Measurements from ENCODE around the gene PODXL2.

PODXL2 gene

GRCh38 chr3:127644641-127645370 lies 15.8 kb downstream of the PODXL2 start:
- no peaks in the 10 kb centered on the region for H3K36me3 ChIP-seq (ENCODE audit: control insufficient read depth in 5 of 5, insufficient read depth in 5 of 5, low read length in 5 of 5)
- peaks cover 0 to 9% (median 2%) of the 10 kb centered on the region in 5 donors for H3K4me1 ChIP-seq (ENCODE audit: control insufficient read depth in 5 of 5, insufficient read depth in 5 of 5, low read length in 5 of 5)
- H3K27ac ChIP-seq (ENCODE audit: low read depth, low read length), result no peak overlapping the region
- H3K4me3 ChIP-seq (ENCODE audit: low read depth in 1 of 5, low read length in 5 of 5), result no peak overlapping the region
- no peak overlapping the region for H3K9ac ChIP-seq (ENCODE audit: low read length in 5 of 5)
- no peaks in the 10 kb centered on the region for H3K27me3 ChIP-seq (ENCODE audit: control insufficient read depth in 5 of 5, insufficient read depth in 4 of 5, low read length in 5 of 5)
- no peaks in the 10 kb centered on the region for H3K9me3 ChIP-seq (ENCODE audit: control insufficient read depth in 5 of 5, low read length in 5 of 5)

DNA sequence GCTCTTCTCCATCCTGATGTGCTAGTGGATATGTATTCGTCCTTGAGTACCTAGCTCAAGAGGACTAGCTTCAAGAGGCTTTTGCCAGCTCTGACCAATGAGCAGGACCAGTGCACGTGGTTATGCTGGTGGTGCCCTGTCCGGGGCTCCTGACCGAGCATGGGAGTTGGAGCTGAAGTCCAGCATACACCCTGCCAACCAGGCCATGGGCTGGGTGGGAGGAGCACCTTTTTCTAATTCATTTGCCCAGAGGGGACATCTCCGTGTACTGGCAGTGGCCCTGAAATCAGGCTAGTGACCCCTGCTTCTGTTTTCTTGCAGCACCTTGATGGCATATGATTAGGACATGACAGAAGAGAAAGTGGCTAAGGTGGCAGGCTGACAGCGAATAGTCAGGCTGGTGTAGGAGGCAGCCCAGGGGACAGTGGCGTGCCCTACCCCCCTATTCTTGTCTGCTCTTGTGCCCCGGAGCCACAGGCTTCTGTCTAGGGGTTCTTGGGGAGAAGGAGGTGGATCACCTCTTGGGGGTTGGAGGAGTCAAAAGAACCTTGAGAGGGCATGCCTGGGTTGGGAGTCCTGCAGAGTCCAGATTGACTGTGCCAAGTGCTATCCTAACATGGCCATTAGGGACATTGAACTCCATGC lies 16.5 kb downstream of the PODXL2 start:
- H3K36me3 ChIP-seq (ENCODE audit: control insufficient read depth in 5 of 5, insufficient read depth in 5 of 5, low read length in 5 of 5), result no peaks in the 10 kb centered on the region

GRCh38 chr3:127646501-127647046 lies 17.6 kb downstream of the PODXL2 start:
- H3K4me3 ChIP-seq (ENCODE audit: low read depth in 1 of 5, low read length in 5 of 5), result no peak overlapping the region
- H3K9me3 ChIP-seq (ENCODE audit: control insufficient read depth in 5 of 5, low read length in 5 of 5), result no peaks in the 10 kb centered on the region
- peaks cover 0 to 9% (median 2%) of the 10 kb centered on the region in 5 donors for H3K4me1 ChIP-seq (ENCODE audit: control insufficient read depth in 5 of 5, insufficient read depth in 5 of 5, low read length in 5 of 5)
- H3K27ac ChIP-seq (ENCODE audit: low read depth, low read length), result no peak overlapping the region
- H3K9ac ChIP-seq (ENCODE audit: low read length in 5 of 5), result no peak overlapping the region
- no peaks in the 10 kb centered on the region for H3K36me3 ChIP-seq (ENCODE audit: control insufficient read depth in 5 of 5, insufficient read depth in 5 of 5, low read length in 5 of 5)
- no peaks in the 10 kb centered on the region for H3K27me3 ChIP-seq (ENCODE audit: control insufficient read depth in 5 of 5, insufficient read depth in 4 of 5, low read length in 5 of 5)

More for the DNA sequence above, 16.5 kb downstream of the PODXL2 start:
- no peak overlapping the region for H3K27ac ChIP-seq (ENCODE audit: low read depth, low read length)
- H3K4me3 ChIP-seq (ENCODE audit: low read depth in 1 of 5, low read length in 5 of 5), result no peak overlapping the region
- H3K4me1 ChIP-seq (ENCODE audit: control insufficient read depth in 5 of 5, insufficient read depth in 5 of 5, low read length in 5 of 5), result peaks cover 0 to 9% (median 2%) of the 10 kb centered on the region in 5 donors
- H3K9me3 ChIP-seq (ENCODE audit: control insufficient read depth in 5 of 5, low read length in 5 of 5), result no peaks in the 10 kb centered on the region
- H3K27me3 ChIP-seq (ENCODE audit: control insufficient read depth in 5 of 5, insufficient read depth in 4 of 5, low read length in 5 of 5), result no peaks in the 10 kb centered on the region
- no peak overlapping the region for H3K9ac ChIP-seq (ENCODE audit: low read length in 5 of 5)

GRCh38 chr3:127647166-127647844 lies 18.3 kb downstream of the PODXL2 start:
- no peaks in the 10 kb centered on the region for H3K9me3 ChIP-seq (ENCODE audit: control insufficient read depth in 5 of 5, low read length in 5 of 5)
- no peak overlapping the region for H3K4me3 ChIP-seq (ENCODE audit: low read depth in 1 of 5, low read length in 5 of 5)
- no peak overlapping the region for H3K9ac ChIP-seq (ENCODE audit: low read length in 5 of 5)
- no peaks in the 10 kb centered on the region for H3K27me3 ChIP-seq (ENCODE audit: control insufficient read depth in 5 of 5, insufficient read depth in 4 of 5, low read length in 5 of 5)
- H3K4me1 ChIP-seq (ENCODE audit: control insufficient read depth in 5 of 5, insufficient read depth in 5 of 5, low read length in 5 of 5), result peaks cover 1 to 12% (median 2%) of the 10 kb centered on the region in 5 donors
- no peak overlapping the region for H3K27ac ChIP-seq (ENCODE audit: low read depth, low read length)
- no peaks in the 10 kb centered on the region for H3K36me3 ChIP-seq (ENCODE audit: control insufficient read depth in 5 of 5, insufficient read depth in 5 of 5, low read length in 5 of 5)

DNA sequence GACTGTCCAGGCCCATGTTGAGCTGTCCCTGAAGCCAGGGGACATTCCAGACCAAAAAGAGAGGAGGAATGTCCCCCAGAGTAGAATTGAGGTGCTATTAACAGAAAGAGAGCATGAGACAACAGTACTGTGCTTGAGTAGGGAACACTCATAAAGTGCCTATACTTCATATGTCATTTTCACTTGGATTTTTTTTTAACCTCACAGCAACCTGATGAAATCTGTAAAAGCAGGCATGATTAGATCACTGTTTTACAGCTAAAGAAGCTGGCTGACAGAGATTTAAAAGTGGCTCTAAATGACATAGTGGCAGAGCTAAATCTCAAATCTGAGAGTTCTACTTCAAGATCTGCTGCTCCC lies 18.8 kb downstream of the PODXL2 start:
- Histone ChIP-seq H3K27ac (ENCODE audit: low read depth, low read length) (no peak overlapping the region), H3K4me3 (ENCODE audit: low read depth in 1 of 5, low read length in 5 of 5) (no peak overlapping the region), H3K27me3 (ENCODE audit: control insufficient read depth in 5 of 5, insufficient read depth in 4 of 5, low read length in 5 of 5) (no peaks in the 10 kb centered on the region), H3K9ac (ENCODE audit: low read length in 5 of 5) (no peak overlapping the region), H3K9me3 (ENCODE audit: control insufficient read depth in 5 of 5, low read length in 5 of 5) (no peaks in the 10 kb centered on the region), H3K36me3 (ENCODE audit: control insufficient read depth in 5 of 5, insufficient read depth in 5 of 5, low read length in 5 of 5) (no peaks in the 10 kb centered on the region), H3K4me1 (ENCODE audit: control insufficient read depth in 5 of 5, insufficient read depth in 5 of 5, low read length in 5 of 5) (peaks cover 2 to 15% (median 5%) of the 10 kb centered on the region in 5 donors)

GRCh38 chr3:127650236-127650635 lies 21.3 kb downstream of the PODXL2 start:
- no peaks in the 10 kb centered on the region for H3K9me3 ChIP-seq (ENCODE audit: control insufficient read depth in 5 of 5, low read length in 5 of 5)
- no peaks in the 10 kb centered on the region for H3K36me3 ChIP-seq (ENCODE audit: control insufficient read depth in 5 of 5, insufficient read depth in 5 of 5, low read length in 5 of 5)
- H3K4me1 ChIP-seq (ENCODE audit: control insufficient read depth in 5 of 5, insufficient read depth in 5 of 5, low read length in 5 of 5), result peaks cover 0 to 14% (median 7%) of the 10 kb centered on the region in 5 donors

DNA sequence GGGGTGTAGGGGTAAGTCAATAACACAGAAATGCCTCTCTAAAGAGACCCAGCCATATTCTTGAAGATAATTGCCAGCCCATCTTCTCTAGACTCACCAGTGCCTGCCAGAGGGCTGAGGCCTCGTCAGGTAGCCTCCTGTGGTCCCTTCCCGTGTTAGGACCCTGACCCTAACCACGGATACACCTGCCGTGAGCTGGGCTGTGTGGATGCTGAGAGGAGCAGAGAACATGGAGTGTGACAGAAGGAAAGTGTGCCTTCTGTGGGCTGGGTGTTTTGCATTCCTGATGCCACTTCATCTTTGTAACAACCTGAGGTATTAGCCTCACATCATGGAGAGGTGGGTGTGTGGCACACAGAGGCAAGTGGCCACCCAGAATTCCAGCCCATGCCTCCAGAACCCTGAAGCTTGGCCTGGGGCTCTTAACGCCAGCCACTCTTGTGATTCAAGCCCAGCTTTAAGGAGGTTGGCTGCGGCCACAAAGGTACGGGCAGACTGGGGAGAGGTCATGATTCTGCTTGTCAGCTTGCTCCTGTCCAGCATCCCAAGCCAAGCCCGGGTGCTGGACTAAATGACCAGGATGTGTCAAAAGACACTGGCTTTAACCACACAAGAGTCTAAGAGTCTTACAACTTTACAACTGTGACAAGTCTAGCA lies 22.7 kb downstream of the PODXL2 start:
- Histone ChIP-seq H3K4me3 (ENCODE audit: low read depth in 1 of 5, low read length in 5 of 5) (no peak overlapping the region), H3K27me3 (ENCODE audit: control insufficient read depth in 5 of 5, insufficient read depth in 4 of 5, low read length in 5 of 5) (no peaks in the 10 kb centered on the region), H3K4me1 (ENCODE audit: control insufficient read depth in 5 of 5, insufficient read depth in 5 of 5, low read length in 5 of 5) (peaks cover 0 to 14% (median 7%) of the 10 kb centered on the region in 5 donors), H3K36me3 (ENCODE audit: control insufficient read depth in 5 of 5, insufficient read depth in 5 of 5, low read length in 5 of 5) (no peaks in the 10 kb centered on the region), H3K9me3 (ENCODE audit: control insufficient read depth in 5 of 5, low read length in 5 of 5) (no peaks in the 10 kb centered on the region), H3K27ac (ENCODE audit: low read depth, low read length) (no peak overlapping the region), H3K9ac (ENCODE audit: low read length in 5 of 5) (no peak overlapping the region)

More at GRCh38 chr3:127650236-127650635, 21.3 kb downstream of the PODXL2 start:
- H3K27ac ChIP-seq (ENCODE audit: low read depth, low read length), result no peak overlapping the region
- no peak overlapping the region for H3K9ac ChIP-seq (ENCODE audit: low read length in 5 of 5)
- no peak overlapping the region for H3K4me3 ChIP-seq (ENCODE audit: low read depth in 1 of 5, low read length in 5 of 5)
- H3K27me3 ChIP-seq (ENCODE audit: control insufficient read depth in 5 of 5, insufficient read depth in 4 of 5, low read length in 5 of 5), result no peaks in the 10 kb centered on the region

DNA sequence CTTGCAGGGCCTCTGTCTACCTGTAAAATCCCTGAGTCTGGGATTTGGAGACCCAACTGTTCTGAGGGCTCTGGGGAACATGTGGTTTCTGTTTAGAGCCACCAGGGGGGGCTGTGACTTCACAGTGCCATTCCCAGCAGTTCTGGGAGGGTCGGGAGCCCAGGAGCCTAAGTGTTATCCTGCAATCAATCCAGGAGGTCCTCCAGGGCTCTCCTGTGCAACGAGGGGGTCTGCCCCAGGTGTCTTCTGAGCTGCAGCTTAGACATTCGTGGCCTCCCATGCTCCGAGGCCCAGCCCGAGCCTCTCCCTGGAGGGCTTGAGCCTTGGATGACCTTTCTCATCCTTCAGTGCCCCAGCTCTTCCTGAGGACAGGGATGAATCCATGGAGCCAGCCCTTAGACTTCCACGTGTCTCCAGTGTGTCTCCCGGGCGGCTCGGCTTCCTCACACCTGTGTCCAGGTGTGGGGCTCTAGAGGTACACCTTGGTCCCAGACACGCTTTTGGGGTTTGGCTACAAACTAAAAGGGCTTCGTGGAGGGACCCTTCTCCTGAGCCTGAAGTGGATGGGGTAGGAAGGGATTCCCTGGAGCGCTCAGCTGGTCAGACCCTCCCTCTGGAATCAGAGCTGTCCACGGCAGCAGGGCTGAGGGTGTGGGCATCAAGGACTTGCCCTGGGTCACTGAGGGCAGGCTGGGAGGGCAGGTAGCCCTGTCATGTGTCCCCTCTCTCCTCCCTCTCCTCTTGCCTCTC lies 23.4 kb downstream of the PODXL2 start:
- Histone ChIP-seq H3K4me3 (ENCODE audit: low read depth in 1 of 5, low read length in 5 of 5) (no peak overlapping the region), H3K9ac (ENCODE audit: low read length in 5 of 5) (no peak overlapping the region), H3K27ac (ENCODE audit: low read depth, low read length) (no peak overlapping the region), H3K36me3 (ENCODE audit: control insufficient read depth in 5 of 5, insufficient read depth in 5 of 5, low read length in 5 of 5) (no peaks in the 10 kb centered on the region), H3K27me3 (ENCODE audit: control insufficient read depth in 5 of 5, insufficient read depth in 4 of 5, low read length in 5 of 5) (no peaks in the 10 kb centered on the region), H3K9me3 (ENCODE audit: control insufficient read depth in 5 of 5, low read length in 5 of 5) (no peaks in the 10 kb centered on the region), H3K4me1 (ENCODE audit: control insufficient read depth in 5 of 5, insufficient read depth in 5 of 5, low read length in 5 of 5) (peaks cover 0 to 14% (median 7%) of the 10 kb centered on the region in 5 donors)

DNA sequence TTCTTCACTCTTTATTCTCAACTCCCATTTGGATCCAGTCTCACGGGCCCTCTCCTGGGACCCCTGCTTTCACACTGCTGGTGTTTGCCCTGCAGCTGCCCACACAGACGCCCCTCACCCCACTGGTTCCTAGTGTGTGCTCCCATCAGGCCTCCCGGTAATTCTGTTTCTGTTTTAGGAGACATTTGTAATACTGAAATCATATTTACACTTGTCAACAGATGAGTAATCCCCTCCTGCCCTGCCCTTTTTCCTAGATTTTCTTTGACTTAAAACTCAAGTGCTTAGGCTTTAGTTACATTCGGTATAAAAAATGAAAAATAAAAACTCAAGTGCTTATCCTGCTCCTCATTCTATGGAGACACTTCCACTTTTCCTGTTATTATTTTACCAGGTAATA lies 25.4 kb downstream of the PODXL2 start:
- H3K9me3 ChIP-seq (ENCODE audit: control insufficient read depth in 5 of 5, low read length in 5 of 5), result no peaks in the 10 kb centered on the region
- H3K36me3 ChIP-seq (ENCODE audit: control insufficient read depth in 5 of 5, insufficient read depth in 5 of 5, low read length in 5 of 5), result no peaks in the 10 kb centered on the region
- H3K4me1 ChIP-seq (ENCODE audit: control insufficient read depth in 5 of 5, insufficient read depth in 5 of 5, low read length in 5 of 5), result peaks cover 0 to 14% (median 7%) of the 10 kb centered on the region in 5 donors
- no peak overlapping the region for H3K27ac ChIP-seq (ENCODE audit: low read depth, low read length)
- H3K4me3 ChIP-seq (ENCODE audit: low read depth in 1 of 5, low read length in 5 of 5), result no peak overlapping the region
- H3K9ac ChIP-seq (ENCODE audit: low read length in 5 of 5), result no peak overlapping the region
- H3K27me3 ChIP-seq (ENCODE audit: control insufficient read depth in 5 of 5, insufficient read depth in 4 of 5, low read length in 5 of 5), result no peaks in the 10 kb centered on the region

Measured in subcutaneous abdominal adipose tissue (tissue), 5 donors.